DND-41 (cell line): ENCODE data around the gene SMARCAD1.

Source experiments
- ATAC-seq: fragments of 200-7000 bp; cut with Tn5 transposase; 3 replicates; pipeline ENCODE4 v1.9.1; 2021; ENCODE audit warnings: low read depth; ENCODE audit not compliant: insufficient read depth
- DNase-seq: peaks from one replicate; pipeline ENCODE4 v3.0.0-alpha.2; 2020
- H2AFZ ChIP-seq: 2 replicates; pipeline ENCODE4 v1.6.0; 2012; ENCODE audit warnings: low read depth, low read length
- H3K27ac ChIP-seq: 2 replicates; pipeline ENCODE4 v1.5.1; 2012; ENCODE audit warnings: low read length, inconsistent platforms
- H3K27me3 ChIP-seq: fragments of 200-600 bp; sonication (generic); 2 replicates; pipeline ENCODE4 v1.6.0; 2012; ENCODE audit warnings: low read length, mild to moderate bottlenecking, inconsistent platforms; ENCODE audit not compliant: insufficient read depth, poor library complexity
- H3K36me3 ChIP-seq: 2 replicates; pipeline ENCODE4 v1.5.1; 2012; ENCODE audit warnings: low read length, inconsistent platforms; ENCODE audit not compliant: insufficient read depth
- H3K4me1 ChIP-seq: 2 replicates; pipeline ENCODE4 v1.5.1; 2012; ENCODE audit warnings: mild to moderate bottlenecking, low read length; ENCODE audit not compliant: insufficient read depth
- H3K4me2 ChIP-seq: 2 replicates; pipeline ENCODE4 v1.6.0; 2012; ENCODE audit warnings: mild to moderate bottlenecking, moderate library complexity, low read length, inconsistent platforms; ENCODE audit not compliant: insufficient read depth
- H3K4me3 ChIP-seq, 2 experiments: fragments of 200-600 bp in 1 of 2; shearing (Covaris generic) in 1 of 2; 2 replicates each; pipeline ENCODE4 v1.5.1; 2012 to 2016; ENCODE audit warnings: inconsistent platforms in 2 of 2, low read length in 2 of 2, mild to moderate bottlenecking in 2 of 2, low read depth in 1 of 2, moderate library complexity in 1 of 2
- H3K79me2 ChIP-seq: 2 replicates; pipeline ENCODE4 v1.6.0; 2012; ENCODE audit warnings: low read length, inconsistent platforms; ENCODE audit not compliant: insufficient read depth
- H3K9ac ChIP-seq: 2 replicates; pipeline ENCODE4 v1.6.0; 2012; ENCODE audit warnings: low read depth, mild to moderate bottlenecking, inconsistent platforms, low read length, moderate library complexity
- H3K9me3 ChIP-seq: 2 replicates; pipeline ENCODE4 v1.5.1; 2012; ENCODE audit warnings: low read length, moderate library complexity, mild to moderate bottlenecking, inconsistent platforms; ENCODE audit not compliant: insufficient read depth, severe bottlenecking
- H4K20me1 ChIP-seq: 2 replicates; pipeline ENCODE4 v1.6.0; 2012; ENCODE audit warnings: low read length; ENCODE audit not compliant: insufficient read depth
- EZH2 ChIP-seq: IDR thresholded peaks from 3 replicates; pipeline ENCODE4 v1.6.1; 2012; ENCODE audit warnings: borderline replicate concordance, low read depth, mild to moderate bottlenecking, moderate library complexity, low read length, inconsistent platforms; ENCODE audit not compliant: severe bottlenecking
- TF ChIP-seq, protein P1 (sequence below): IDR thresholded peaks from 2 replicates; pipeline ENCODE4 v1.5.1; 2012; ENCODE audit warnings: borderline replicate concordance, low read length, moderate library complexity, mild to moderate bottlenecking; ENCODE audit not compliant: poor library complexity, severe bottlenecking; ENCODE audit errors: extremely low read depth

SMARCAD1 gene

DNA sequence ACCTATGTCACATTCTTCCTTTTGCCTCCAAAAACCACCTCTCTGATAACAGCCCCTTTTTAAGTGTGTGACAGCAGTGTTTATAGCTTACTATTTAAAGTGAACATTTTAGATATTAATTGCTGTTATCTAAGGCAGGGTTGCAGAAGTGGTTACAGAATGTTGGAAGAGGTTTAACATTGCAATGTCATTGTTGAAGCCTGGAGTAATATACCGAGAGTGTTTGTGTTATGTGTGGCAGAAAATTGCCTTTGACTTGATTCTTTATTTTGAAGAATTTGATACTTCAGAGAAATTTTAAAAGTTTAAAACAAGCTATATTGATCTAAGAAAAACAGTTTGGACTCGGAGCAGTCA, 37.1 kb downstream of the SMARCAD1 start:
- no peak overlapping the region for H3K4me2 ChIP-seq
- H3K4me1 ChIP-seq: no peaks in the 10 kb centered on the region
- no peak overlapping the region for H3K4me3 ChIP-seq
- no peaks in the 10 kb centered on the region for H3K79me2 ChIP-seq
- H3K36me3 ChIP-seq: peaks cover 87% of the 10 kb centered on the region
- TF ChIP-seq EZH2: no peak
- no peaks in the 10 kb centered on the region for H3K9me3 ChIP-seq
- no peak overlapping the region for H3K9ac ChIP-seq
- ATAC-seq (no peak), DNase-seq (no peak)
- no peaks in the 10 kb centered on the region for H4K20me1 ChIP-seq
- no peak overlapping the region for H3K27ac ChIP-seq
- no peak overlapping the region for H2AFZ ChIP-seq
- no peaks in the 10 kb centered on the region for H3K27me3 ChIP-seq

DNA sequence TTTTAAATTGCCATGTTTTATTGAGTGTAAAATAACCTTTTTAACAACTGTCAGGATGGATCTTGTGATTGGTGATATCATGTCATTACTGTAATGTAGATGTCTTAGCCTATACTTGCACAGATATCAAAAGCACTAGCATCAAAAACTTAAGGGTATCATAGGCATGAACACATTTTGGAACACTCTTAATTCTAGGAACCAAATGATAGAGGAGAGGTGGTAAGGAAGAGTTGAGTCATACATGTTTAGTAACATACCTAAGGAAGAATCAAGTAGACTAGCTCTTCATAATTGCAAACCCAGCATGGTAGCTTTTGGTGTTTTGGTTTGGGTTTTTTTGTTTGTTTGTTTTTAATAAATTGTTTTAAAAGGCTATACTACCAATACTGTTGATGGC, 43.4 kb downstream of the SMARCAD1 start:
- no peaks in the 10 kb centered on the region for H4K20me1 ChIP-seq
- TF ChIP-seq, protein P1, sequence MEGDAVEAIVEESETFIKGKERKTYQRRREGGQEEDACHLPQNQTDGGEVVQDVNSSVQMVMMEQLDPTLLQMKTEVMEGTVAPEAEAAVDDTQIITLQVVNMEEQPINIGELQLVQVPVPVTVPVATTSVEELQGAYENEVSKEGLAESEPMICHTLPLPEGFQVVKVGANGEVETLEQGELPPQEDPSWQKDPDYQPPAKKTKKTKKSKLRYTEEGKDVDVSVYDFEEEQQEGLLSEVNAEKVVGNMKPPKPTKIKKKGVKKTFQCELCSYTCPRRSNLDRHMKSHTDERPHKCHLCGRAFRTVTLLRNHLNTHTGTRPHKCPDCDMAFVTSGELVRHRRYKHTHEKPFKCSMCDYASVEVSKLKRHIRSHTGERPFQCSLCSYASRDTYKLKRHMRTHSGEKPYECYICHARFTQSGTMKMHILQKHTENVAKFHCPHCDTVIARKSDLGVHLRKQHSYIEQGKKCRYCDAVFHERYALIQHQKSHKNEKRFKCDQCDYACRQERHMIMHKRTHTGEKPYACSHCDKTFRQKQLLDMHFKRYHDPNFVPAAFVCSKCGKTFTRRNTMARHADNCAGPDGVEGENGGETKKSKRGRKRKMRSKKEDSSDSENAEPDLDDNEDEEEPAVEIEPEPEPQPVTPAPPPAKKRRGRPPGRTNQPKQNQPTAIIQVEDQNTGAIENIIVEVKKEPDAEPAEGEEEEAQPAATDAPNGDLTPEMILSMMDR: no peak
- no peak for TF ChIP-seq EZH2
- H3K79me2 ChIP-seq: no peaks in the 10 kb centered on the region
- DNase-seq (no peak), ATAC-seq (no peak)
- H3K9me3 ChIP-seq: no peaks in the 10 kb centered on the region
- no peak overlapping the region for H3K9ac ChIP-seq
- no peaks in the 10 kb centered on the region for H3K4me1 ChIP-seq
- H3K4me2 ChIP-seq: no peak overlapping the region
- no peak overlapping the region for H3K4me3 ChIP-seq
- no peaks in the 10 kb centered on the region for H3K27me3 ChIP-seq
- H3K36me3 ChIP-seq: peaks cover 75% of the 10 kb centered on the region
- H2AFZ ChIP-seq: no peak overlapping the region
- no peak overlapping the region for H3K27ac ChIP-seq

DNA sequence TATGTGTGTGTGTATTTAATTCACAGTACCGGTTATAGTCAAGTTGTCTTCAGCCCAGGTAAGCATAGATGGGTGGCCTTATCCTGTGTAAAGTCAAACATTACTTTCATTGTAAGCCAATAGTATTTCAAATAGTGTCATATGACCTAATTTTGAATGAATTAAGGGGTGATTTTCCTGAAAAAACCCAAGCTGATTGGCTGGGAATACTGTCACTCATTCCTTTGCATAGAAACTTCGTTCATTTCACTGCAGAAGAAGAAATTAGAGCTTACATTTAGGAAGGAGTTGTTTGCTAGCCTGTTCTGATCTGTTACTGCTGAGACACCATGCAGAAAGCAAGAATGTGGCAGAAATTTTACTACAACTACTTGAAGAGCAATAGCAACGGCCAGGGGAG, 45.4 kb downstream of the SMARCAD1 start:
- Histone ChIP-seq H2AFZ (no peak overlapping the region), H3K79me2 (no peaks in the 10 kb centered on the region), H3K27me3 (no peaks in the 10 kb centered on the region), H3K9ac (no peak overlapping the region), H3K4me1 (no peaks in the 10 kb centered on the region), H3K4me2 (no peak overlapping the region), H3K4me3 (no peak overlapping the region), H3K36me3 (peaks cover 75% of the 10 kb centered on the region), H3K27ac (no peak overlapping the region), H3K9me3 (no peaks in the 10 kb centered on the region), H4K20me1 (no peaks in the 10 kb centered on the region)
- no peak for TF ChIP-seq EZH2
- TF ChIP-seq, protein P1: no peak
- ATAC-seq (no peak), DNase-seq (no peak)

DNA sequence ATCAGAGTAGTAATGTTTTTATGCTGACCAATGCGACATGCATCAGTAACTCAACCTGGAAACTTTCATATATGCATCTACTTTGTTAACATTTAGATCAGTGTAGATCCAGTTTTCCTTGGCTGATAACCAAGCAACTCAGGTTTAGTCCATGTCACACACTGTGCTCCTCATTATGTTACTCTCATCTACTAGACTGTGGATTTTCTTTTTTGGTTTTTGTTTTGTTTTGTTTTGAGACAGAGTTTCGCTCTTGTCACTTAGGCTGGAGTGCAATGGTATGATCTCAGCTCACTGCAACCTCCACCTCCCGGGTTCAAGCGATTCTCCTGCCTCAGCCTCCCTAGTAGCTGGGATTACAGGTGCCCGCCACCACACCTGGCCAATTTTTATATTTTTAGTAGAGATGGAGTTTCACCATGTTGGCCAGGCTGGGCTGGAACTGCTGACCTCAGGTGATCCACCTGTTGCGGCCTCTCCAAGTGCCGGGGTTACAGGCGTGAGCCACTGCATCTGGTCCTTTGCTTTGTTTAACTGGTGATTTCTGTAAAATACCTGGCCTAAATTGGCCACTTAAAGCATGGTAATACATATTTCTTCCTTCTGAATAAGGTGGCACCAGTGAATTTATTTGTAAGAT, 48.6 kb downstream of the SMARCAD1 start:
- no peaks in the 10 kb centered on the region for H4K20me1 ChIP-seq
- H3K4me2 ChIP-seq: no peak overlapping the region
- H2AFZ ChIP-seq: no peak overlapping the region
- H3K79me2 ChIP-seq: no peaks in the 10 kb centered on the region
- H3K9me3 ChIP-seq: no peaks in the 10 kb centered on the region
- H3K4me3 ChIP-seq: no peak overlapping the region
- DNase-seq: no peak
- no peaks in the 10 kb centered on the region for H3K27me3 ChIP-seq
- ATAC-seq: no peak
- H3K9ac ChIP-seq: no peak overlapping the region
- H3K4me1 ChIP-seq: no peaks in the 10 kb centered on the region
- TF ChIP-seq EZH2: no peak
- TF ChIP-seq, protein P1: no peak
- no peak overlapping the region for H3K27ac ChIP-seq
- H3K36me3 ChIP-seq: peaks cover 58% of the 10 kb centered on the region
